ENCODE measurements around the gene HNRNPM.

The HNRNPM gene

GRCh38 chr19:8446061-8446709 lies 1.4 kb downstream of the HNRNPM start:
- DNase-seq (ENCODE audit: low read depth), result no peak
- H3K4me3 ChIP-seq (ENCODE audit: low read depth, low read length), result peak overlapping the region; percentile 82
- TF ChIP-seq POLR2A (IDR thresholded peaks at IDR 0.05; ENCODE audit: extremely low read depth, insufficient read length), result no peak
- no peak for TF ChIP-seq MAX (IDR thresholded peaks at IDR 0.05; ENCODE audit: low read depth, low read length)
- TF ChIP-seq CTCF (IDR thresholded peaks at IDR 0.05; ENCODE audit: low read depth, low read length), result no peak
- no peak for TF ChIP-seq MYC (IDR thresholded peaks at IDR 0.05; ENCODE audit: low read depth, low read length)

GRCh38 chr19:8449830-8450229 lies 5.1 kb downstream of the HNRNPM start:
- peak overlapping the region; percentile 18 for H3K4me3 ChIP-seq (ENCODE audit: low read depth, low read length)
- peak; percentile 43 for DNase-seq (ENCODE audit: low read depth)
- TF ChIP-seq MAX (IDR thresholded peaks at IDR 0.05; ENCODE audit: low read depth, low read length), result no peak
- TF ChIP-seq CTCF (IDR thresholded peaks at IDR 0.05; ENCODE audit: low read depth, low read length), result no peak
- no peak for TF ChIP-seq MYC (IDR thresholded peaks at IDR 0.05; ENCODE audit: low read depth, low read length)
- TF ChIP-seq POLR2A (IDR thresholded peaks at IDR 0.05; ENCODE audit: extremely low read depth, insufficient read length), result no peak

- no peak for DNase-seq (ENCODE audit: low read depth)
- TF ChIP-seq CTCF (IDR thresholded peaks at IDR 0.05; ENCODE audit: low read depth, low read length), result no peak
- no peak for TF ChIP-seq MAX (IDR thresholded peaks at IDR 0.05; ENCODE audit: low read depth, low read length)
- no peak for TF ChIP-seq POLR2A (IDR thresholded peaks at IDR 0.05; ENCODE audit: extremely low read depth, insufficient read length)
- TF ChIP-seq MYC (IDR thresholded peaks at IDR 0.05; ENCODE audit: low read depth, low read length), result no peak
- peak overlapping the region; percentile 4 for H3K4me3 ChIP-seq (ENCODE audit: low read depth, low read length)
These were observed 6.6 kb downstream of the HNRNPM start for GRCh38 chr19:8451377-8451776.

GRCh38 chr19:8451885-8452284 lies 7.1 kb downstream of the HNRNPM start:
- no peak overlapping the region for H3K4me3 ChIP-seq (ENCODE audit: low read depth, low read length)
- TF ChIP-seq CTCF (IDR thresholded peaks at IDR 0.05; ENCODE audit: low read depth, low read length), result no peak
- TF ChIP-seq MAX (IDR thresholded peaks at IDR 0.05; ENCODE audit: low read depth, low read length), result no peak
- TF ChIP-seq POLR2A (IDR thresholded peaks at IDR 0.05; ENCODE audit: extremely low read depth, insufficient read length), result no peak
- no peak for TF ChIP-seq MYC (IDR thresholded peaks at IDR 0.05; ENCODE audit: low read depth, low read length)

GRCh38 chr19:8452446-8453123 lies 7.8 kb downstream of the HNRNPM start:
- no peak for TF ChIP-seq MYC (IDR thresholded peaks at IDR 0.05; ENCODE audit: low read depth, low read length)
- no peak for TF ChIP-seq POLR2A (IDR thresholded peaks at IDR 0.05; ENCODE audit: extremely low read depth, insufficient read length)
- TF ChIP-seq CTCF (IDR thresholded peaks at IDR 0.05; ENCODE audit: low read depth, low read length), result no peak
- TF ChIP-seq MAX (IDR thresholded peaks at IDR 0.05; ENCODE audit: low read depth, low read length), result no peak
- DNase-seq (ENCODE audit: low read depth), result no peak
- no peak overlapping the region for H3K4me3 ChIP-seq (ENCODE audit: low read depth, low read length)

More at GRCh38 chr19:8451885-8452284, 7.1 kb downstream of the HNRNPM start:
- DNase-seq (ENCODE audit: low read depth), result peak; percentile 71

All from NB4 (cell line).